Natural killer cell (primary cell): ENCODE results near the gene OTUD3. TPM values are rescaled to one million over a fixed set of nuclear protein-coding genes. Genes with fewer than 3 reads are reported as not detected.

Experiments used
- ATAC-seq, 3 donors: fragments of 150-1000 bp in 2 of 3; fragments of 200-7000 bp in 1 of 3; cut with Tn5 transposase; 1 replicate in 1 of 3; 2 replicates in 2 of 3; pipeline ENCODE4 v1.10.0; 2021; ENCODE audit warnings: mild to moderate bottlenecking in 2 of 3, moderate library complexity in 2 of 3
- DNase-seq, 2 donors: peaks; one replicate each; pipeline versions ENCODE4 v3.0.0 to v3.0.0-alpha.2; 2013 to 2021; ENCODE audit warnings: mixed read lengths in 1 of 2
- H3K27ac ChIP-seq: one replicate; pipeline ENCODE4 v1.5.1; 2013; ENCODE audit warnings: mild to moderate bottlenecking, low read length
- H3K27me3 ChIP-seq: one replicate; pipeline ENCODE4 v1.6.1; 2013; ENCODE audit warnings: low read length; ENCODE audit not compliant: control insufficient read depth, insufficient read depth
- H3K36me3 ChIP-seq: one replicate; pipeline ENCODE4 v1.6.1; 2013; ENCODE audit warnings: low read length; ENCODE audit not compliant: control insufficient read depth, insufficient read depth
- H3K4me1 ChIP-seq: one replicate; pipeline ENCODE4 v1.6.1; 2013; ENCODE audit warnings: low read length; ENCODE audit not compliant: control insufficient read depth, insufficient read depth
- H3K4me3 ChIP-seq: one replicate; pipeline ENCODE4 v1.5.1; 2013; ENCODE audit warnings: low read length
- H3K9me3 ChIP-seq: one replicate; pipeline ENCODE4 v1.6.1; 2013; ENCODE audit warnings: low read length; ENCODE audit not compliant: control insufficient read depth, insufficient read depth
- H3K27ac Mint-ChIP-seq, 2 donors: one replicate each; pipeline ENCODE4 v1.8.0; 2022; ENCODE audit warnings: mild to moderate bottlenecking in 2 of 2, mixed read lengths in 2 of 2, moderate library complexity in 1 of 2
- H3K27me3 Mint-ChIP-seq, 2 donors: one replicate each; pipeline ENCODE4 v1.8.0; 2022; ENCODE audit warnings: low read depth in 2 of 2, mixed read lengths in 2 of 2
- H3K36me3 Mint-ChIP-seq: one replicate; pipeline ENCODE4 v1.8.0; 2022; ENCODE audit warnings: mixed read lengths
- H3K4me1 Mint-ChIP-seq, 2 donors: one replicate each; pipeline ENCODE4 v1.8.0; 2022; ENCODE audit warnings: mixed read lengths in 2 of 2
- H3K4me3 Mint-ChIP-seq: one replicate; pipeline ENCODE4 v1.8.0; 2022; ENCODE audit warnings: mild to moderate bottlenecking, moderate library complexity, mixed read lengths
- H3K9me3 Mint-ChIP-seq, 2 donors: one replicate each; pipeline ENCODE4 v1.8.0; 2022; ENCODE audit warnings: mixed read lengths in 2 of 2
- WGBS: methylation state at CpG from one replicate; pipeline ENCODE4 v1.1.7; 2013; ENCODE audit warnings: missing lambda C conversion rate; ENCODE audit not compliant: insufficient coverage; 5-methylcytosine and 5-hydroxymethylcytosine counted together
- intact Hi-C: fragments of 100-400 bp; cut with micrococcal nuclease; formaldehyde crosslinking; loops from one replicate; pipeline ENCODE4 v1.14.2; 2022
- total RNA-seq, 4 donors: library from RNA; stranded (reverse); fragments of 120-200 nt in 1 of 4; gene quantifications; one replicate each; pipeline versions ENCODE4 v1.2.3 to v1.2.4, GENCODE V29; 2013 to 2022
- TF ChIP-seq, protein P1 (sequence below): fragments of 200-600 bp; IDR thresholded peaks from one replicate; pipeline ENCODE4 v1.8.0; 2022; ENCODE audit warnings: antibody characterized with exemption

The OTUD3 gene
- total RNA-seq, 3 donors from 2014 or later (not counting 1 experiment from before 2014, with no cell fraction given) = 10.5 to 21.8 (median 19.0) TPM

DNA sequence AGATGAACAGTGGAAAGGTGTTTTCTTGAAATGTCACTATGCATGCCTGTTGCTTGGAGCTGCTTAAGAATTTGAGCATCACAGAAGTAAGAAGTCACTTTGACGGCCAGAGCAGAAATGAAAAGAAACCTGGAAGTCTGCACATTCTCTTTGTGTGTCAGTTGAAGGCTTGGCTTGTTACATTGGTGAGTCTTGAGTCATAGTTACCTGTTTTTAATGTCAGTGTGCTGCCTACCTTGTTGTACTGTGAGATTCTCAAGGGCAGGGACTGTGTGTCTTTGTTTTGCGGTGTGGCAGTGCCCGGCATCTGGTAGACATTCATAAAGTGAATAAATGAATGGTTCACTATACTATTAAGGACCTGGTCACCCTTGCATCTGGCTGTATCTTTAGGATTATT, 9.9 kb downstream of the OTUD3 start:
- no peaks in the 10 kb centered on the region for H3K4me1 ChIP-seq
- ATAC-seq (no peak), DNase-seq (no peak)
- WGBS = 98% methylated on average over 3 of the region's 3 CpGs
- TF ChIP-seq, protein P1, sequence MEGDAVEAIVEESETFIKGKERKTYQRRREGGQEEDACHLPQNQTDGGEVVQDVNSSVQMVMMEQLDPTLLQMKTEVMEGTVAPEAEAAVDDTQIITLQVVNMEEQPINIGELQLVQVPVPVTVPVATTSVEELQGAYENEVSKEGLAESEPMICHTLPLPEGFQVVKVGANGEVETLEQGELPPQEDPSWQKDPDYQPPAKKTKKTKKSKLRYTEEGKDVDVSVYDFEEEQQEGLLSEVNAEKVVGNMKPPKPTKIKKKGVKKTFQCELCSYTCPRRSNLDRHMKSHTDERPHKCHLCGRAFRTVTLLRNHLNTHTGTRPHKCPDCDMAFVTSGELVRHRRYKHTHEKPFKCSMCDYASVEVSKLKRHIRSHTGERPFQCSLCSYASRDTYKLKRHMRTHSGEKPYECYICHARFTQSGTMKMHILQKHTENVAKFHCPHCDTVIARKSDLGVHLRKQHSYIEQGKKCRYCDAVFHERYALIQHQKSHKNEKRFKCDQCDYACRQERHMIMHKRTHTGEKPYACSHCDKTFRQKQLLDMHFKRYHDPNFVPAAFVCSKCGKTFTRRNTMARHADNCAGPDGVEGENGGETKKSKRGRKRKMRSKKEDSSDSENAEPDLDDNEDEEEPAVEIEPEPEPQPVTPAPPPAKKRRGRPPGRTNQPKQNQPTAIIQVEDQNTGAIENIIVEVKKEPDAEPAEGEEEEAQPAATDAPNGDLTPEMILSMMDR = no peak
- peaks cover 51% of the 10 kb centered on the region for H3K36me3 ChIP-seq
- no peaks in the 10 kb centered on the region for H3K9me3 ChIP-seq
- H3K36me3 Mint-ChIP-seq = no peaks in the 10 kb centered on the region
- H3K4me1 Mint-ChIP-seq = peaks cover 9 to 18% of the 10 kb centered on the region in 2 donors
- intact Hi-C loops = no loop called here
- H3K4me3 Mint-ChIP-seq = no peak overlapping the region
- no peak overlapping the region for H3K27ac ChIP-seq
- H3K27me3 ChIP-seq = no peaks in the 10 kb centered on the region
- H3K4me3 ChIP-seq = no peak overlapping the region
- H3K27ac Mint-ChIP-seq = no peak overlapping the region
- no peaks in the 10 kb centered on the region for H3K9me3 Mint-ChIP-seq
- no peaks in the 10 kb centered on the region for H3K27me3 Mint-ChIP-seq

DNA sequence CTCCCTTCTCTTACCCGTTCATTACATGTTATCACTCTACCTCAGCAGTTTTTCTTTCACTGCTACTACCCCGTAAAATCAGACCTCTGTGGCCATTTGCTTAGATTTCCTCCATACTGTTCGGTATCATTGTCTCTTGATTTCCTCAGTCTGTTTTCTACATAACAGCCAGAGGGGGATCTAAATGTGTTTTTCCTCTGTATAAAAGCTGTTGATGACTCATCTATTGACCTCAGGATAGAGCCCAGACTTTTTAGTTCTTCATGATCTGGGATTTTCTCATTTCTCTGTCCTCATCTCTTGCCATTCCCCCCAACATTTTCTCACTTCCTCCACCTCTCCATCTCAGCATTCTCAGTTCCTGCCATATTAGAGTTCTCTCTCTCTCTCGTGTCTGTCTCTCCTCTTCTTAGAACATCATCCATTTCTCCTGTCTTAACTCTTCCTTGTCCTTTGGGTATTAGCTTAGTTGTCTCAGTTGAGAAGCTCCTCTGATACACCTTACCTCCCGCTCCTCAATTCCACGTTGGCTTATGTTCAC, 10.5 kb downstream of the OTUD3 start:
- no peaks in the 10 kb centered on the region for H3K9me3 Mint-ChIP-seq
- TF ChIP-seq, protein P1 = no peak
- 89% methylated on average over 6 of the region's 6 CpGs for WGBS
- H3K36me3 Mint-ChIP-seq = no peaks in the 10 kb centered on the region
- DNase-seq = no peak
- no peaks in the 10 kb centered on the region for H3K27me3 ChIP-seq
- H3K4me3 Mint-ChIP-seq = no peak overlapping the region
- ATAC-seq = no peak
- H3K27ac ChIP-seq = no peak overlapping the region
- intact Hi-C loops = no loop called here
- H3K27ac Mint-ChIP-seq = no peak overlapping the region
- peaks cover 8 to 13% of the 10 kb centered on the region in 2 donors for H3K4me1 Mint-ChIP-seq
- no peaks in the 10 kb centered on the region for H3K4me1 ChIP-seq
- peaks cover 51% of the 10 kb centered on the region for H3K36me3 ChIP-seq
- H3K9me3 ChIP-seq = no peaks in the 10 kb centered on the region
- H3K27me3 Mint-ChIP-seq = no peaks in the 10 kb centered on the region
- H3K4me3 ChIP-seq = no peak overlapping the region

- peaks cover 3 to 7% of the 10 kb centered on the region in 2 donors for H3K4me1 Mint-ChIP-seq
- Histone ChIP-seq H3K9me3 (no peaks in the 10 kb centered on the region), H3K4me1 (no peaks in the 10 kb centered on the region), H3K4me3 (no peak overlapping the region), H3K27ac (no peak overlapping the region), H3K27me3 (no peaks in the 10 kb centered on the region), H3K36me3 (peaks cover 56% of the 10 kb centered on the region)
- WGBS = 96% methylated on average over 3 of the region's 3 CpGs
- H3K27me3 Mint-ChIP-seq = no peaks in the 10 kb centered on the region
- no peaks in the 10 kb centered on the region for H3K9me3 Mint-ChIP-seq
- intact Hi-C loops = no loop called here
- DNase-seq = no peak
- TF ChIP-seq, protein P1 = no peak
- H3K4me3 Mint-ChIP-seq = no peak overlapping the region
- no peak for ATAC-seq
- no peak overlapping the region for H3K27ac Mint-ChIP-seq
- H3K36me3 Mint-ChIP-seq = no peaks in the 10 kb centered on the region
Observed at GRCh38 chr1:19893687-19894086, 11.5 kb downstream of the OTUD3 start.

GRCh38 chr1:19894218-19894617, 12.0 kb downstream of the OTUD3 start:
- H3K27me3 Mint-ChIP-seq = no peaks in the 10 kb centered on the region

More at GRCh38 chr1:19894218-19894617, 12.0 kb downstream of the OTUD3 start:
- TF ChIP-seq, protein P1 = no peak
- Histone ChIP-seq H3K27me3 (no peaks in the 10 kb centered on the region), H3K9me3 (no peaks in the 10 kb centered on the region), H3K36me3 (peaks cover 61% of the 10 kb centered on the region), H3K4me3 (no peak overlapping the region), H3K4me1 (no peaks in the 10 kb centered on the region), H3K27ac (no peak overlapping the region)
- Mint-ChIP-seq H3K4me1 (peaks cover 6 to 7% of the 10 kb centered on the region in 2 donors), H3K36me3 (peaks cover 4% of the 10 kb centered on the region), H3K4me3 (no peak overlapping the region), H3K27ac (no peak overlapping the region), H3K9me3 (no peaks in the 10 kb centered on the region)
- intact Hi-C loops = no loop called here
- WGBS = 98% methylated on average over 5 of the region's 5 CpGs
- DNase-seq = no peak
- no peak for ATAC-seq
